HepG2 (cell line): ENCODE measurements around the gene DNASE1L2. TPM values are rescaled to one million over a fixed set of nuclear protein-coding genes. Genes with fewer than 3 reads are reported as not detected.
A peak's percentile ranks its signal among the peaks of the same experiment; 100 is the strongest.

Experiments used
- ELF3 ChIP-seq: IDR thresholded peaks from 2 replicates; pipeline ENCODE4 v1.6.1; 2016; ENCODE audit warnings: missing genetic modification reagents, missing compliant biosample characterization
- ISL2 ChIP-seq: sonication (generic); formaldehyde crosslinking; IDR thresholded peaks from 2 replicates; pipeline ENCODE4 v1.5.0; 2020; ENCODE audit warnings: missing genetic modification reagents
- NKX3-1 ChIP-seq: sonication (generic); formaldehyde crosslinking; IDR thresholded peaks from 2 replicates; pipeline ENCODE4 v1.5.0; 2020; ENCODE audit warnings: missing genetic modification reagents
- NR2F2 ChIP-seq: IDR thresholded peaks from 2 replicates; pipeline ENCODE4 v1.6.1; 2012; ENCODE audit warnings: low read depth, inconsistent platforms, borderline replicate concordance
- RAD51 ChIP-seq: fragments of 450-650 bp; IDR thresholded peaks from 2 replicates; pipeline ENCODE4 v1.6.1; 2016; ENCODE audit warnings: borderline replicate concordance
- RELA ChIP-seq: sonication (generic); formaldehyde crosslinking; IDR thresholded peaks from 2 replicates; pipeline ENCODE4 v1.4.0; 2020; ENCODE audit warnings: missing genetic modification reagents
- ZC3H4 ChIP-seq: sonication (generic); formaldehyde crosslinking; IDR thresholded peaks from 2 replicates; pipeline ENCODE4 v1.4.0; 2020; ENCODE audit warnings: missing genetic modification reagents, borderline replicate concordance
- ZNF326 ChIP-seq: sonication (generic); formaldehyde crosslinking; IDR thresholded peaks from 2 replicates; pipeline ENCODE4 v1.4.0; 2020; ENCODE audit warnings: missing genetic modification reagents, borderline replicate concordance
- ZNF839 ChIP-seq: sonication (generic); formaldehyde crosslinking; IDR thresholded peaks from 2 replicates; pipeline ENCODE4 v1.4.0; 2020; ENCODE audit warnings: missing genetic modification reagents, mild to moderate bottlenecking, borderline replicate concordance
- ZNF879 ChIP-seq: sonication (generic); formaldehyde crosslinking; IDR thresholded peaks from 2 replicates; pipeline ENCODE4 v1.8.1; 2023; ENCODE audit warnings: missing genetic modification reagents
- polyA plus RNA-seq, 8 experiments: library from polyadenylated mRNA; depleted of rRNA in 3 of 8; stranded (reverse) in 7 of 8; unstranded in 1 of 8; fragments of >200 nt; fragmentation: Illumina TruSeq in 4 of 8; extraction: Trizol in 4 of 8; gene quantifications; 2 replicates each; pipeline versions ENCODE4 v1.2.1 to v1.2.3, GENCODE V29; 2011 to 2016; ENCODE audit warnings: low read depth in 4 of 8, missing spikeins in 1 of 8, mixed read lengths in 1 of 8; ENCODE audit not compliant: insufficient read depth in 1 of 8
- total RNA-seq, 5 experiments: library from RNA; depleted of rRNA; stranded (reverse); fragments of >200 nt; fragmentation: Illumina TruSeq; extraction: Trizol; gene quantifications; 2 replicates each; pipeline ENCODE4 v1.2.3, GENCODE V29; 2016; ENCODE audit warnings: low read depth in 1 of 5
- TF ChIP-seq, protein P1 (sequence below): sonication (generic); formaldehyde crosslinking; IDR thresholded peaks from 2 replicates; pipeline ENCODE4 v1.4.0; 2020; ENCODE audit warnings: mild to moderate bottlenecking, missing genetic modification reagents, borderline replicate concordance
- TF ChIP-seq, protein P2 (sequence below): sonication (generic); formaldehyde crosslinking; IDR thresholded peaks from 2 replicates; pipeline ENCODE4 v1.4.0; 2020; ENCODE audit warnings: mild to moderate bottlenecking, missing genetic modification reagents
- TF ChIP-seq, protein P3 (sequence below): IDR thresholded peaks from 2 replicates; pipeline ENCODE4 v1.6.1; 2018; ENCODE audit warnings: missing genetic modification reagents
- TF ChIP-seq, protein P4 (sequence below): sonication (generic); formaldehyde crosslinking; IDR thresholded peaks from 2 replicates; pipeline ENCODE4; 2020; ENCODE audit warnings: missing genetic modification reagents, mild to moderate bottlenecking, borderline replicate concordance
- TF ChIP-seq, protein P5 (sequence below), 2 experiments: IDR thresholded peaks; 2 replicates each; pipeline ENCODE4 v1.6.1; 2011 to 2012; ENCODE audit warnings: low read length in 2 of 2, borderline replicate concordance in 1 of 2, low read depth in 1 of 2, mild to moderate bottlenecking in 1 of 2, moderate library complexity in 1 of 2

DNASE1L2 gene
- total and polyA plus RNA-seq, 2 of the 13 experiments (the other 11 are each of a cell fraction or from before 2014, with no cell fraction given): 0.44 to 0.50 TPM

DNA sequence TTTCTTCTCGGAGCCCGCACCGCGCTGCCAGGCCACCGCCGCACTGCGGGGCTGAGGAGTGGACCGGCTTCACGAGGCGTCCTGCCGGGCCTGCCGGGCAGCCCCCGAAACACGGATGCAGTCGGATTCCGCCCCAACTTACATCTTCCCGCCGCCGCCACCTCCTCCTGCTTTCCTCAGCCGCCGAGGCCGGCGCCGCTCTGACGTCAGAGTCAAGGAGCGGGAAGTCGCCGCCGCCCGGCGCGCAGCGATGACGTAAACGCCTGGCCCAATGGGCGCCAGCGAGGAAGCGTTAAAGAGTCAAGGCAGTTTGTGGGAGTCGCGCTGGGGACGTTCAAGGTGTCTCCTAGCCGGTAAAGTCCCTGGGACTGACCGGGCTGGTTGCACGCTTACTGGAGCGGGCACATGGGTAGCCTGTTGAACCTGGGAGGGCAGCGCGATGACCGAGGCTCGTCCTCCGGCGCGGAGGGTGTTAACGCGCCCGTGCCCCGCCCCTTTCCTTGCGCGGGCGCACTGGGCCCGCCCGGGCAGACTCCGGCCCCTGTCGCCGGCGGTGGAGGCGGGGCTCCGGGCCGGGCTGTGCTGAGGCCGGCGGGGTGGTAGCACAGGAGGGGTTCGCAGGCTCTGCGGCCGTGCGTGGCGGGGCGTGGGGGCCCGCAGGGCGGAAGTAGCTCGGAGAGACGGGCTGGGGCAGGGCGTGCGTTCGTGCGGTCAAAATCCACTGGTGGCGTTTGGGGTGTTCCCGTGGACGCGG, 31.8 kb downstream of the DNASE1L2 start, which contains the start of gene RNPS1 (continued):
- TF ChIP-seq, protein P1, sequence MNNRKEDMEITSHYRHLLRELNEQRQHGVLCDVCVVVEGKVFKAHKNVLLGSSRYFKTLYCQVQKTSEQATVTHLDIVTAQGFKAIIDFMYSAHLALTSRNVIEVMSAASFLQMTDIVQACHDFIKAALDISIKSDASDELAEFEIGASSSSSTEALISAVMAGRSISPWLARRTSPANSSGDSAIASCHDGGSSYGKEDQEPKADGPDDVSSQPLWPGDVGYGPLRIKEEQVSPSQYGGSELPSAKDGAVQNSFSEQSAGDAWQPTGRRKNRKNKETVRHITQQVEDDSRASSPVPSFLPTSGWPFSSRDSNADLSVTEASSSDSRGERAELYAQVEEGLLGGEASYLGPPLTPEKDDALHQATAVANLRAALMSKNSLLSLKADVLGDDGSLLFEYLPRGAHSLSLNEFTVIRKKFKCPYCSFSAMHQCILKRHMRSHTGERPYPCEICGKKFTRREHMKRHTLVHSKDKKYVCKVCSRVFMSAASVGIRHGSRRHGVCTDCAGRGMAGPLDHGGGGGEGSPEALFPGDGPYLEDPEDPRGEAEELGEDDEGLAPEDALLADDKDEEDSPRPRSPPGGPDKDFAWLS (CRISPR knock-in tag): peak; percentile 79; the same call in 1 of the 2 replicates
- TF ChIP-seq RAD51 (no peak), ISL2 (CRISPR knock-in tag) (peak; percentile 76), ELF3 (CRISPR knock-in tag) (peak; percentile 88), RELA (CRISPR knock-in tag) (0 out of 2 replicates have a peak, but pooled peaks have one; percentile 32), ZNF879 (CRISPR knock-in tag) (peak; percentile 53; the same call in 1 of the 2 replicates), ZC3H4 (CRISPR knock-in tag) (no peak), NKX3-1 (CRISPR knock-in tag) (peak; percentile 59; the same call in 1 of the 2 replicates), ZNF326 (CRISPR knock-in tag) (no peak), ZNF839 (peak; percentile 82; the same call in 1 of the 2 replicates), NR2F2 (0 out of 2 replicates have a peak, but pooled peaks have one; percentile 13)
- TF ChIP-seq, protein P2, sequence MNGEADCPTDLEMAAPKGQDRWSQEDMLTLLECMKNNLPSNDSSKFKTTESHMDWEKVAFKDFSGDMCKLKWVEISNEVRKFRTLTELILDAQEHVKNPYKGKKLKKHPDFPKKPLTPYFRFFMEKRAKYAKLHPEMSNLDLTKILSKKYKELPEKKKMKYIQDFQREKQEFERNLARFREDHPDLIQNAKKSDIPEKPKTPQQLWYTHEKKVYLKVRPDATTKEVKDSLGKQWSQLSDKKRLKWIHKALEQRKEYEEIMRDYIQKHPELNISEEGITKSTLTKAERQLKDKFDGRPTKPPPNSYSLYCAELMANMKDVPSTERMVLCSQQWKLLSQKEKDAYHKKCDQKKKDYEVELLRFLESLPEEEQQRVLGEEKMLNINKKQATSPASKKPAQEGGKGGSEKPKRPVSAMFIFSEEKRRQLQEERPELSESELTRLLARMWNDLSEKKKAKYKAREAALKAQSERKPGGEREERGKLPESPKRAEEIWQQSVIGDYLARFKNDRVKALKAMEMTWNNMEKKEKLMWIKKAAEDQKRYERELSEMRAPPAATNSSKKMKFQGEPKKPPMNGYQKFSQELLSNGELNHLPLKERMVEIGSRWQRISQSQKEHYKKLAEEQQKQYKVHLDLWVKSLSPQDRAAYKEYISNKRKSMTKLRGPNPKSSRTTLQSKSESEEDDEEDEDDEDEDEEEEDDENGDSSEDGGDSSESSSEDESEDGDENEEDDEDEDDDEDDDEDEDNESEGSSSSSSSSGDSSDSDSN (CRISPR knock-in tag): peak; percentile 85
- TF ChIP-seq, protein P3, sequence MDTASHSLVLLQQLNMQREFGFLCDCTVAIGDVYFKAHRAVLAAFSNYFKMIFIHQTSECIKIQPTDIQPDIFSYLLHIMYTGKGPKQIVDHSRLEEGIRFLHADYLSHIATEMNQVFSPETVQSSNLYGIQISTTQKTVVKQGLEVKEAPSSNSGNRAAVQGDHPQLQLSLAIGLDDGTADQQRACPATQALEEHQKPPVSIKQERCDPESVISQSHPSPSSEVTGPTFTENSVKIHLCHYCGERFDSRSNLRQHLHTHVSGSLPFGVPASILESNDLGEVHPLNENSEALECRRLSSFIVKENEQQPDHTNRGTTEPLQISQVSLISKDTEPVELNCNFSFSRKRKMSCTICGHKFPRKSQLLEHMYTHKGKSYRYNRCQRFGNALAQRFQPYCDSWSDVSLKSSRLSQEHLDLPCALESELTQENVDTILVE (CRISPR knock-in tag): peak; percentile 92
- TF ChIP-seq, protein P4, sequence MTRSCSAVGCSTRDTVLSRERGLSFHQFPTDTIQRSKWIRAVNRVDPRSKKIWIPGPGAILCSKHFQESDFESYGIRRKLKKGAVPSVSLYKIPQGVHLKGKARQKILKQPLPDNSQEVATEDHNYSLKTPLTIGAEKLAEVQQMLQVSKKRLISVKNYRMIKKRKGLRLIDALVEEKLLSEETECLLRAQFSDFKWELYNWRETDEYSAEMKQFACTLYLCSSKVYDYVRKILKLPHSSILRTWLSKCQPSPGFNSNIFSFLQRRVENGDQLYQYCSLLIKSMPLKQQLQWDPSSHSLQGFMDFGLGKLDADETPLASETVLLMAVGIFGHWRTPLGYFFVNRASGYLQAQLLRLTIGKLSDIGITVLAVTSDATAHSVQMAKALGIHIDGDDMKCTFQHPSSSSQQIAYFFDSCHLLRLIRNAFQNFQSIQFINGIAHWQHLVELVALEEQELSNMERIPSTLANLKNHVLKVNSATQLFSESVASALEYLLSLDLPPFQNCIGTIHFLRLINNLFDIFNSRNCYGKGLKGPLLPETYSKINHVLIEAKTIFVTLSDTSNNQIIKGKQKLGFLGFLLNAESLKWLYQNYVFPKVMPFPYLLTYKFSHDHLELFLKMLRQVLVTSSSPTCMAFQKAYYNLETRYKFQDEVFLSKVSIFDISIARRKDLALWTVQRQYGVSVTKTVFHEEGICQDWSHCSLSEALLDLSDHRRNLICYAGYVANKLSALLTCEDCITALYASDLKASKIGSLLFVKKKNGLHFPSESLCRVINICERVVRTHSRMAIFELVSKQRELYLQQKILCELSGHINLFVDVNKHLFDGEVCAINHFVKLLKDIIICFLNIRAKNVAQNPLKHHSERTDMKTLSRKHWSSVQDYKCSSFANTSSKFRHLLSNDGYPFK: peak; percentile 89
- TF ChIP-seq, protein P5, sequence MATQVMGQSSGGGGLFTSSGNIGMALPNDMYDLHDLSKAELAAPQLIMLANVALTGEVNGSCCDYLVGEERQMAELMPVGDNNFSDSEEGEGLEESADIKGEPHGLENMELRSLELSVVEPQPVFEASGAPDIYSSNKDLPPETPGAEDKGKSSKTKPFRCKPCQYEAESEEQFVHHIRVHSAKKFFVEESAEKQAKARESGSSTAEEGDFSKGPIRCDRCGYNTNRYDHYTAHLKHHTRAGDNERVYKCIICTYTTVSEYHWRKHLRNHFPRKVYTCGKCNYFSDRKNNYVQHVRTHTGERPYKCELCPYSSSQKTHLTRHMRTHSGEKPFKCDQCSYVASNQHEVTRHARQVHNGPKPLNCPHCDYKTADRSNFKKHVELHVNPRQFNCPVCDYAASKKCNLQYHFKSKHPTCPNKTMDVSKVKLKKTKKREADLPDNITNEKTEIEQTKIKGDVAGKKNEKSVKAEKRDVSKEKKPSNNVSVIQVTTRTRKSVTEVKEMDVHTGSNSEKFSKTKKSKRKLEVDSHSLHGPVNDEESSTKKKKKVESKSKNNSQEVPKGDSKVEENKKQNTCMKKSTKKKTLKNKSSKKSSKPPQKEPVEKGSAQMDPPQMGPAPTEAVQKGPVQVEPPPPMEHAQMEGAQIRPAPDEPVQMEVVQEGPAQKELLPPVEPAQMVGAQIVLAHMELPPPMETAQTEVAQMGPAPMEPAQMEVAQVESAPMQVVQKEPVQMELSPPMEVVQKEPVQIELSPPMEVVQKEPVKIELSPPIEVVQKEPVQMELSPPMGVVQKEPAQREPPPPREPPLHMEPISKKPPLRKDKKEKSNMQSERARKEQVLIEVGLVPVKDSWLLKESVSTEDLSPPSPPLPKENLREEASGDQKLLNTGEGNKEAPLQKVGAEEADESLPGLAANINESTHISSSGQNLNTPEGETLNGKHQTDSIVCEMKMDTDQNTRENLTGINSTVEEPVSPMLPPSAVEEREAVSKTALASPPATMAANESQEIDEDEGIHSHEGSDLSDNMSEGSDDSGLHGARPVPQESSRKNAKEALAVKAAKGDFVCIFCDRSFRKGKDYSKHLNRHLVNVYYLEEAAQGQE (IDR thresholded peaks at IDR 0.05; ENCODE audit: borderline replicate concordance in 1 of 2, low read depth in 1 of 2, low read length in 2 of 2): no peak
